ENCODE data around the gene ZNF862. TPM values are rescaled to one million over a fixed set of nuclear protein-coding genes. Genes with fewer than 3 reads are reported as not detected.
"Not testable (repeated sequence)": the region's sequence is repeated elsewhere in the genome, so short reads cannot be mapped to it uniquely, and the experiment has no call there.

ZNF862 gene
- total and polyA plus RNA-seq, 9 donors = 7.9 to 15.4 (median 8.7) TPM

DNA sequence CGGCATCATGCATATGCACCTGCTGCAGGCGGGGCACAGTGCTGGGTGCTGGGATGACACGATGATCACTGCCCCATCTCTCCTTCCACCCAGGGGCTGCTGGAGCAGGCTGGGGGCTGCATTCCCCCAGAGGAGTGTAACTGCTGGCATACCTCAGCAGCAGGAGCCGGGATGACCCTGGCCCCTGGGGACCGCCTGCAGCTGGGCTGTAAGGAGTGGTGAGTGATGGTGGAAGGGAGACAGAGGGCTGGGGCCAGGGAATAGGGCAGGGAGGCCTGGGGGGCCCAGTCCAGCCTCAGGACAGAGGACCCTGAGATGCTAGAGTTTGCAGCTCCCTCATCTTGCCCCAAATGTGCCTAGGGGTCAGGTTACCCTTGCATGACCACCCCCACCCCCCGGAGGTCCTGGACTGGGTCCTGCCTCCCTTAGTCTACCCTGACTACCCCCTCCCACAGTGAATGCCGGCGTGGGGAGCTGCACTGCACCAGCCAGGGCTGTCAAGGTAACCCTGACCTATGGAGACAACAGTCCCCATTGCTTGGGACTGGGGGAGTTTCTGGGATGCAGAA, 14.5 kb upstream of the ZNF862 start:
- H3K4me1 ChIP-seq (ENCODE audit: control insufficient read depth, insufficient read depth, low read length) = peaks cover 57% of the 10 kb centered on the region
- H3K4me3 ChIP-seq (ENCODE audit: low read length) = no peak overlapping the region
- H3K36me3 ChIP-seq (ENCODE audit: control insufficient read depth, insufficient read depth, low read length) = no peaks in the 10 kb centered on the region
- H3K9me3 ChIP-seq (replicated peaks; ENCODE audit: control insufficient read depth, low read depth, low read length) = no peaks in the 10 kb centered on the region
- no peak overlapping the region for H3K27ac ChIP-seq (ENCODE audit: low read length)
- H3K27me3 ChIP-seq (ENCODE audit: control insufficient read depth, insufficient read depth, low read length) = no peaks in the 10 kb centered on the region
- WGBS (ENCODE audit: insufficient coverage) = 71% methylated on average over 6 of the region's 8 CpGs
- no peak for DNase-seq

DNA sequence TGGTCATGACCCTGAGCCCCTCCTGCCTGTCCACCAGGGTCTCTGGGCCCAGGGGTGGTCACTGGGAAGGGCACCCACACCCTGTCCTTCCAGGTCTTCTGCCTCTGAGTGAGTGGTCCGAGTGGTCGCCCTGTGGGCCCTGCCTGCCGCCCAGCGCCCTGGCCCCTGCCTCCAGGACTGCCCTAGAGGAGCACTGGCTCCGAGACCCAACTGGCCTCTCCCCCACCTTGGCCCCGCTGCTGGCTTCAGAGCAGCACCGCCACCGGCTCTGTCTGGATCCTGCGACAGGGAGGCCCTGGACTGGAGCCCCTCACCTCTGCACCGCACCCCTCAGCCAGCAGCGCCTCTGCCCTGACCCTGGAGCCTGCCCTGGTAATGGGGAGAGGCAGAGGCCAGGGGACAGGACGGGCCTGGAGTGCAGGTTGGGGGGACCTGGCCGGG, 13.9 kb upstream of the ZNF862 start:
- Histone ChIP-seq H3K9me3 (replicated peaks; ENCODE audit: control insufficient read depth, low read depth, low read length) (no peaks in the 10 kb centered on the region), H3K36me3 (ENCODE audit: control insufficient read depth, insufficient read depth, low read length) (no peaks in the 10 kb centered on the region), H3K4me3 (ENCODE audit: low read length) (no peak overlapping the region), H3K27ac (ENCODE audit: low read length) (no peak overlapping the region), H3K4me1 (ENCODE audit: control insufficient read depth, insufficient read depth, low read length) (peaks cover 52% of the 10 kb centered on the region), H3K27me3 (ENCODE audit: control insufficient read depth, insufficient read depth, low read length) (no peaks in the 10 kb centered on the region)
- 75% methylated on average over 6 of the region's 13 CpGs for WGBS (ENCODE audit: insufficient coverage)
- no peak for DNase-seq

- Histone ChIP-seq H3K4me3 (ENCODE audit: low read length) (no peak overlapping the region), H3K9me3 (replicated peaks; ENCODE audit: control insufficient read depth, low read depth, low read length) (no peaks in the 10 kb centered on the region), H3K4me1 (ENCODE audit: control insufficient read depth, insufficient read depth, low read length) (peaks cover 51% of the 10 kb centered on the region), H3K27ac (ENCODE audit: low read length) (no peak overlapping the region), H3K27me3 (ENCODE audit: control insufficient read depth, insufficient read depth, low read length) (no peaks in the 10 kb centered on the region), H3K36me3 (ENCODE audit: control insufficient read depth, insufficient read depth, low read length) (no peaks in the 10 kb centered on the region)
- DNase-seq = no peak
- 81% methylated on average over 14 of the region's 19 CpGs for WGBS (ENCODE audit: insufficient coverage)
These were observed 13.2 kb upstream of the ZNF862 start for GRCh38 chr7:149824748-149825566.

GRCh38 chr7:149825567-149826343, 12.4 kb upstream of the ZNF862 start:
- Histone ChIP-seq H3K36me3 (ENCODE audit: control insufficient read depth, insufficient read depth, low read length) (no peaks in the 10 kb centered on the region), H3K27ac (ENCODE audit: low read length) (no peak overlapping the region), H3K4me3 (ENCODE audit: low read length) (no peak overlapping the region), H3K9me3 (replicated peaks; ENCODE audit: control insufficient read depth, low read depth, low read length) (no peaks in the 10 kb centered on the region), H3K27me3 (ENCODE audit: control insufficient read depth, insufficient read depth, low read length) (no peaks in the 10 kb centered on the region), H3K4me1 (ENCODE audit: control insufficient read depth, insufficient read depth, low read length) (peaks cover 51% of the 10 kb centered on the region)
- 76% methylated on average over 12 of the region's 19 CpGs for WGBS (ENCODE audit: insufficient coverage)
- no peak for DNase-seq

- H3K4me1 ChIP-seq (ENCODE audit: control insufficient read depth, insufficient read depth, low read length) = peaks cover 44% of the 10 kb centered on the region
- no peaks in the 10 kb centered on the region for H3K9me3 ChIP-seq (replicated peaks; ENCODE audit: control insufficient read depth, low read depth, low read length)
- H3K27me3 ChIP-seq (ENCODE audit: control insufficient read depth, insufficient read depth, low read length) = peaks cover 2% of the 10 kb centered on the region
- WGBS (ENCODE audit: insufficient coverage) = 64% methylated on average over 8 of the region's 12 CpGs
- no peak overlapping the region for H3K4me3 ChIP-seq (ENCODE audit: low read length)
- no peak overlapping the region for H3K27ac ChIP-seq (ENCODE audit: low read length)
- no peak for DNase-seq
- no peaks in the 10 kb centered on the region for H3K36me3 ChIP-seq (ENCODE audit: control insufficient read depth, insufficient read depth, low read length)
These were observed 11.7 kb upstream of the ZNF862 start for GRCh38 chr7:149826344-149827088.

DNA sequence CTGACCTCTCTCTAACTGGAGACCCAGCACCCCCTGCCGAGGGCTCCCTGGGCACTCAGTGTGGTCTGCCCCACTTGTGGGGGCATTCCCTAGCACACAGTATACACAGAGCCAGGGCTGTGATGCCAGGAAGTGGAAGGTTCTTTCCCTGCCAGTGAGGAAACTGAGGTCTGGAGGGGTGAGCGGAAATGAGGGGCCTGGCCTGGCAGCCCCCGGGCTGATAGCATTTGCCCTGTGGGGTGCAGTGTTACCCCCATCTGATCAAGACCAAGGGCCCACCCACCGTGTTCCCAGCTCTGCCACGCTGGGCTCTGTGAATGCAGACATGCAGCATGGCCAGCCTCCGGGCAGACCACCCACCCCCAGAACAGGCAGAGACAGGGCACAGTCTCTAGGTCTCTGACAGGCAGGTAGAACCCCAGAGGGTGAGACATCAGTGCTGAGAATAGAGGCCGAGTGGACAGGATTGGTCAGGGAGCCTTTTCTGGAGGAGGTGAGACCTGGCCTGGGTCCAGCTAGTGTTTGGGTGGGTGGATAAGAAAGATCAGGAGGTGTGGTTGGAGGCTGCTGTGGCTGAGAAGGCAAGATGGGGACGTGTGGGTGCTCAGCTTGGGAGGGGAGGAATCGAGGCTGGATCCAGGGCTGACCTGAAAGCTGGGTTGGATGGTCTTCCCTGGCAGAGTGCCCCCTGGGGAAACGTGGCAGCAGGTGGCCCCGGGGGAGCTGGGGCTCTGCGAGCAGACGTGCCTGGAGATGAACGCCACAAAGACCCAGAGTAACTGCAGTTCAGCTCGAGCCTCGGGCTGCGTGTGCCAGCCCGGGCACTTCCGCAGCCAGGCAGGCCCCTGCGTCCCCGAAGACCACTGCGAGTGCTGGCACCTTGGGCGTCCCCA, 10.8 kb upstream of the ZNF862 start:
- 72% methylated on average over 20 of the region's 23 CpGs for WGBS (ENCODE audit: insufficient coverage)
- H3K4me1 ChIP-seq (ENCODE audit: control insufficient read depth, insufficient read depth, low read length) = peaks cover 36% of the 10 kb centered on the region
- no peaks in the 10 kb centered on the region for H3K9me3 ChIP-seq (replicated peaks; ENCODE audit: control insufficient read depth, low read depth, low read length)
- H3K27me3 ChIP-seq (ENCODE audit: control insufficient read depth, insufficient read depth, low read length) = peaks cover 2% of the 10 kb centered on the region
- no peak overlapping the region for H3K4me3 ChIP-seq (ENCODE audit: low read length)
- no peak overlapping the region for H3K27ac ChIP-seq (ENCODE audit: low read length)
- DNase-seq = no peak
- no peaks in the 10 kb centered on the region for H3K36me3 ChIP-seq (ENCODE audit: control insufficient read depth, insufficient read depth, low read length)

GRCh38 chr7:149828357-149829309, 9.5 kb upstream of the ZNF862 start:
- Histone ChIP-seq H3K27ac (ENCODE audit: low read length) (no peak overlapping the region), H3K36me3 (ENCODE audit: control insufficient read depth, insufficient read depth, low read length) (no peaks in the 10 kb centered on the region), H3K4me1 (ENCODE audit: control insufficient read depth, insufficient read depth, low read length) (peaks cover 23% of the 10 kb centered on the region), H3K4me3 (ENCODE audit: low read length) (no peak overlapping the region), H3K27me3 (ENCODE audit: control insufficient read depth, insufficient read depth, low read length) (peaks cover 5% of the 10 kb centered on the region), H3K9me3 (replicated peaks; ENCODE audit: control insufficient read depth, low read depth, low read length) (no peaks in the 10 kb centered on the region)
- 76% methylated on average over 4 of the region's 19 CpGs for WGBS (ENCODE audit: insufficient coverage)
- DNase-seq = no peak

- DNase-seq; H3K4me3 ChIP-seq (ENCODE audit: low read length); H3K9me3 ChIP-seq (replicated peaks; ENCODE audit: control insufficient read depth, low read depth, low read length); H3K27ac ChIP-seq (ENCODE audit: low read length); H3K36me3 ChIP-seq (ENCODE audit: control insufficient read depth, insufficient read depth, low read length); H3K27me3 ChIP-seq (ENCODE audit: control insufficient read depth, insufficient read depth, low read length): not testable (repeated sequence)
- 44% methylated on average over 1 of the region's 1 CpG for WGBS (ENCODE audit: insufficient coverage)
- H3K4me1 ChIP-seq (ENCODE audit: control insufficient read depth, insufficient read depth, low read length) = peaks cover 12% of the 10 kb centered on the region
These were observed 7.6 kb upstream of the ZNF862 start for GRCh38 chr7:149830527-149830926.
